Trophoblast cell (in vitro differentiated cells and primary cell): ENCODE results near the gene BEND3.

ENCODE experiments used
- DNase-seq, 2 donors: peaks; one replicate each; pipeline ENCODE4 v3.0.0-alpha.2; 2016
- H2AFZ ChIP-seq: 2 replicates; pipeline ENCODE4 v1.6.1; 2013; ENCODE audit warnings: low read length, moderate library complexity, mild to moderate bottlenecking; ENCODE audit not compliant: insufficient read depth, poor library complexity
- H2AK5ac ChIP-seq: 2 replicates; pipeline ENCODE4 v1.6.1; 2013; ENCODE audit warnings: mild to moderate bottlenecking, low read length
- H2BK120ac ChIP-seq: 2 replicates; pipeline ENCODE4 v1.6.1; 2013; ENCODE audit warnings: low read length, mild to moderate bottlenecking, moderate library complexity; ENCODE audit not compliant: insufficient read depth, poor library complexity
- H2BK12ac ChIP-seq: 2 replicates; pipeline ENCODE4 v1.6.1; 2013; ENCODE audit warnings: mild to moderate bottlenecking, low read length, moderate library complexity
- H2BK5ac ChIP-seq: 2 replicates; pipeline ENCODE4 v1.6.1; 2013; ENCODE audit warnings: low read length, low read depth, moderate library complexity, mild to moderate bottlenecking; ENCODE audit not compliant: poor library complexity
- H3K14ac ChIP-seq: 2 replicates; pipeline ENCODE4 v1.6.1; 2013; ENCODE audit warnings: mild to moderate bottlenecking, low read length
- H3K18ac ChIP-seq: 2 replicates; pipeline ENCODE4 v1.6.1; 2013; ENCODE audit warnings: mild to moderate bottlenecking, low read length
- H3K23ac ChIP-seq: 2 replicates; pipeline ENCODE4 v1.6.1; 2013; ENCODE audit warnings: low read length
- H3K27ac ChIP-seq: 2 replicates; pipeline ENCODE4 v1.5.1; 2013; ENCODE audit warnings: low read depth, mild to moderate bottlenecking, inconsistent platforms, low read length, moderate library complexity
- H3K27me3 ChIP-seq: 2 replicates; pipeline ENCODE4 v1.6.1; 2013; ENCODE audit warnings: inconsistent platforms, mild to moderate bottlenecking, low read length, moderate library complexity; ENCODE audit not compliant: insufficient read depth
- H3K36me3 ChIP-seq, 2 experiments: 1 replicate in 1 of 2; 2 replicates in 1 of 2; pipeline ENCODE4 v1.6.1; 2013; ENCODE audit warnings: low read length in 2 of 2, mild to moderate bottlenecking in 2 of 2, moderate library complexity in 1 of 2; ENCODE audit not compliant: insufficient read depth in 2 of 2, control insufficient read depth in 1 of 2
- H3K4ac ChIP-seq: 2 replicates; pipeline ENCODE4 v1.6.1; 2013; ENCODE audit warnings: low read depth, mild to moderate bottlenecking, low read length, moderate library complexity
- H3K4me1 ChIP-seq, 2 experiments: 1 replicate in 1 of 2; 2 replicates in 1 of 2; pipeline ENCODE4 v1.6.1; 2013; ENCODE audit warnings: low read length in 2 of 2, mild to moderate bottlenecking in 2 of 2, moderate library complexity in 1 of 2; ENCODE audit not compliant: insufficient read depth in 2 of 2, control insufficient read depth in 1 of 2
- H3K4me2 ChIP-seq: 2 replicates; pipeline ENCODE4 v1.6.1; 2013; ENCODE audit warnings: inconsistent platforms, mild to moderate bottlenecking, low read length, moderate library complexity
- H3K4me3 ChIP-seq: 2 replicates; pipeline ENCODE4 v1.5.1; 2013; ENCODE audit warnings: mild to moderate bottlenecking, low read depth, low read length, inconsistent platforms
- H3K79me1 ChIP-seq: one replicate; pipeline ENCODE4 v1.6.1; 2013; ENCODE audit warnings: low read length
- H3K79me2 ChIP-seq: 2 replicates; pipeline ENCODE4 v1.6.1; 2013; ENCODE audit warnings: low read length, mild to moderate bottlenecking; ENCODE audit not compliant: control insufficient read depth, insufficient read depth, poor library complexity
- H3K9ac ChIP-seq: 2 replicates; pipeline ENCODE4 v1.6.1; 2013; ENCODE audit warnings: mild to moderate bottlenecking, low read length
- H3K9me3 ChIP-seq: 2 replicates; pipeline ENCODE4 v1.6.1; 2013; ENCODE audit warnings: low read depth, mild to moderate bottlenecking, control low read depth, inconsistent platforms, low read length; ENCODE audit not compliant: insufficient read depth
- H4K12ac ChIP-seq: 2 replicates; pipeline ENCODE4 v1.6.1; 2013; ENCODE audit warnings: low read depth, mild to moderate bottlenecking, low read length, moderate library complexity
- H4K8ac ChIP-seq: 2 replicates; pipeline ENCODE4 v1.6.1; 2013; ENCODE audit warnings: low read depth, mild to moderate bottlenecking, low read length, moderate library complexity
- H4K91ac ChIP-seq: one replicate; pipeline ENCODE4 v1.6.1; 2013; ENCODE audit warnings: low read depth, mild to moderate bottlenecking, low read length, moderate library complexity
- WGBS: extraction: QIAGEN DNeasy Blood & Tissue Kit; methylation state at CpG from one replicate; pipeline ENCODE4 v1.1.7; 2013; ENCODE audit warnings: missing lambda C conversion rate; ENCODE audit not compliant: insufficient read length, insufficient coverage; ENCODE audit errors: extremely low coverage; 5-methylcytosine and 5-hydroxymethylcytosine counted together

The BEND3 gene

DNA sequence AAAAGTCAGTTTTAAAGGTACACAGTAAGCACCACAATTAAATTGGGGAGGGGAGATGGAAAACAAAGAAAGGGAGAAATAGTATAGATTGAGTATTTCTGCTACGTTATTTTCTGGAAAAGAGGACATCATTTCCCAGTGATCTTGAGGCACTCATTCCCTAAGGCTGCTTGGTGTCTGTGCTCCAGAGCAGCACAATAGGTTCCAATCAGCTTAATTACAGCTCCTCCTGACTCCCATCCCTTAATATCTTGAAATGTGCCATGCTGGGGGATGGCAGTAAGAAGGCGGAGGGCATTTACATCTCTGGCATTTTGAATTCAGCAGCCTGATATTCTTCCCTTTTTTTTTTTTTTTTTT is 39.5 kb upstream of the BEND3 start:
- H3K9me3 ChIP-seq = no peaks in the 10 kb centered on the region
- WGBS = no CpG with 5 or more reads among the region's 2 CpGs
- H3K79me1 ChIP-seq = no peaks in the 10 kb centered on the region
- no peak overlapping the region for H2AK5ac ChIP-seq
- H3K4me1 ChIP-seq = no peaks in the 10 kb centered on the region
- no peak overlapping the region for H4K8ac ChIP-seq
- no peak overlapping the region for H3K4ac ChIP-seq
- no peak for DNase-seq
- no peak overlapping the region for H2BK12ac ChIP-seq
- H2BK120ac ChIP-seq = no peak overlapping the region
- no peaks in the 10 kb centered on the region for H3K36me3 ChIP-seq
- no peak overlapping the region for H3K14ac ChIP-seq
- no peak overlapping the region for H2AFZ ChIP-seq
- no peak overlapping the region for H3K23ac ChIP-seq
- H4K91ac ChIP-seq = no peak overlapping the region
- H3K27me3 ChIP-seq = no peaks in the 10 kb centered on the region
- H3K18ac ChIP-seq = no peak overlapping the region
- H3K79me2 ChIP-seq = no peaks in the 10 kb centered on the region
- no peak overlapping the region for H4K12ac ChIP-seq
- no peak overlapping the region for H2BK5ac ChIP-seq
- no peak overlapping the region for H3K4me3 ChIP-seq
- no peak overlapping the region for H3K27ac ChIP-seq
- H3K4me2 ChIP-seq = no peak overlapping the region
- H3K9ac ChIP-seq = no peak overlapping the region

- H3K27ac ChIP-seq = no peak overlapping the region
- no peaks in the 10 kb centered on the region for H3K36me3 ChIP-seq
- no peak overlapping the region for H3K18ac ChIP-seq
- no peak overlapping the region for H3K4me2 ChIP-seq
- no peaks in the 10 kb centered on the region for H3K79me1 ChIP-seq
- no peak overlapping the region for H4K12ac ChIP-seq
- no peaks in the 10 kb centered on the region for H3K4me1 ChIP-seq
- no peak overlapping the region for H4K91ac ChIP-seq
- WGBS = no CpG with 5 or more reads among the region's 12 CpGs
- DNase-seq = no peak
- H3K23ac ChIP-seq = no peak overlapping the region
- no peak overlapping the region for H3K14ac ChIP-seq
- H3K27me3 ChIP-seq = no peaks in the 10 kb centered on the region
- H2BK120ac ChIP-seq = no peak overlapping the region
- H2AK5ac ChIP-seq = no peak overlapping the region
- no peak overlapping the region for H3K9ac ChIP-seq
- no peak overlapping the region for H2AFZ ChIP-seq
- H3K9me3 ChIP-seq = no peaks in the 10 kb centered on the region
- H2BK12ac ChIP-seq = no peak overlapping the region
- H3K79me2 ChIP-seq = no peaks in the 10 kb centered on the region
- H4K8ac ChIP-seq = no peak overlapping the region
- H2BK5ac ChIP-seq = no peak overlapping the region
- H3K4me3 ChIP-seq = no peak overlapping the region
- H3K4ac ChIP-seq = no peak overlapping the region
Measured at GRCh38 chr6:107154131-107154800, 39.0 kb upstream of the BEND3 start.

DNA sequence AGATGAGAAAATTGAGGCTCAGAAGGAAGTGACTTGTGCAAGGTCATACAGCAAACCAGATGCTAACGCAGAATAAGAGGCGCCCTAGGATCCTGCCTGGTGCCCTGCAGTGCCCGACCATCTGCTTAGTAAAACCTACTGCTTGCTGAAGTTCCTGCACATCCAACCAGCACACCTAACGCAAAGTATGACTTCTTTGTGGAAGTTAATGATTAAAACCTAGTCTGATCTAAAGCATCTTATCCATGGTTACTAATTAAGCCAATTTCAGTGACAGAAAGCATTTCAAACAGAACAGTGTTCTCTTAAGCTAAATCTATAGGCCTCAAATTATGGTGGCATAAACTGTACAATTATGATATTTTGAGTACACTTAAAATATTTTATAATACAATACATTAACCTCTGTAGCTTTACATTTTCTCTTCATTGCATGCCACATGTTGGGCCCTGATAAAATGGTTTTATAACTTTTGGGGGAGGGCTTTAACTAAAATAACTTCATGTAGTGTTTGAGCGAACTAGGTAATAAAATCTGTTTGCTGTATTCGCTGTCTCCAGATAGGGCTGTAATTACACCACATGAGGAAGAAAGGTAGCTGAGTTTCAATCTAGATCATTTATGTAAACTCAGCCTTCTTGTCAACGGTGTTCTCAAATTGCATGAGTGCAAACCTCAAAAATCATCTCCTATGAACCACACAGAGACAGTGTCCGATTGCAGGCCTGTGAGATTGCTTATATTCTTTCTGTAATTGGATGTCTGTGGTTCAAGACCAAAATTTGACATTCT is 37.5 kb upstream of the BEND3 start:
- H2AK5ac ChIP-seq = no peak overlapping the region
- WGBS = no CpG with 5 or more reads among the region's 8 CpGs
- no peak overlapping the region for H3K23ac ChIP-seq
- no peaks in the 10 kb centered on the region for H3K4me1 ChIP-seq
- H4K12ac ChIP-seq = no peak overlapping the region
- no peak overlapping the region for H4K8ac ChIP-seq
- H2BK120ac ChIP-seq = no peak overlapping the region
- H3K4ac ChIP-seq = no peak overlapping the region
- no peaks in the 10 kb centered on the region for H3K27me3 ChIP-seq
- DNase-seq = no peak
- no peak overlapping the region for H2BK12ac ChIP-seq
- H3K79me1 ChIP-seq = no peaks in the 10 kb centered on the region
- no peaks in the 10 kb centered on the region for H3K79me2 ChIP-seq
- no peaks in the 10 kb centered on the region for H3K9me3 ChIP-seq
- H3K14ac ChIP-seq = no peak overlapping the region
- H3K18ac ChIP-seq = no peak overlapping the region
- no peak overlapping the region for H3K4me3 ChIP-seq
- H4K91ac ChIP-seq = no peak overlapping the region
- no peak overlapping the region for H2AFZ ChIP-seq
- H3K27ac ChIP-seq = no peak overlapping the region
- no peak overlapping the region for H2BK5ac ChIP-seq
- H3K9ac ChIP-seq = no peak overlapping the region
- no peaks in the 10 kb centered on the region for H3K36me3 ChIP-seq
- H3K4me2 ChIP-seq = no peak overlapping the region

GRCh38 chr6:107144666-107145065 is 29.4 kb upstream of the BEND3 start:
- Histone ChIP-seq H3K4me1 (no peaks in the 10 kb centered on the region), H4K12ac (no peak overlapping the region), H4K8ac (no peak overlapping the region), H2AFZ (no peak overlapping the region), H3K4me3 (no peak overlapping the region), H2BK5ac (no peak overlapping the region), H3K4ac (no peak overlapping the region), H3K14ac (no peak overlapping the region), H2AK5ac (no peak overlapping the region), H3K36me3 (no peaks in the 10 kb centered on the region), H3K79me2 (no peaks in the 10 kb centered on the region), H3K18ac (no peak overlapping the region), H3K23ac (no peak overlapping the region), H3K9me3 (no peaks in the 10 kb centered on the region), H3K9ac (no peak overlapping the region), H2BK12ac (no peak overlapping the region), H3K27me3 (no peaks in the 10 kb centered on the region), H2BK120ac (no peak overlapping the region), H3K79me1 (no peaks in the 10 kb centered on the region), H3K27ac (no peak overlapping the region), H4K91ac (no peak overlapping the region), H3K4me2 (no peak overlapping the region)
- DNase-seq = no peak
- WGBS = no CpG with 5 or more reads among the region's 4 CpGs
